HT-29 (cell line): Measurements from ENCODE around the gene KCNMB2. TPM values are rescaled to one million over a fixed set of nuclear protein-coding genes. Genes with fewer than 3 reads are reported as not detected.
A peak's percentile ranks its signal among the peaks of the same experiment; 100 is the strongest.

Experiments
- DNase-seq: peaks from one replicate; pipeline ENCODE4 v3.0.0-alpha.2; 2015; ENCODE audit warnings: low spot score
- total RNA-seq: library from RNA; depleted of rRNA; stranded (reverse); fragments of >200 nt; shearing (Covaris generic); gene quantifications from 2 replicates; pipeline ENCODE4 v1.2.3, GENCODE V29; 2014

Gene KCNMB2
- total RNA-seq, 1 experiment from 2014 or later = not detected

GRCh38 chr3:178859900-178860436, 323.7 kb downstream of the KCNMB2 start:
- peak; percentile 11 for DNase-seq

- DNase-seq = no peak
Observed at GRCh38 chr3:178868681-178869080, 332.4 kb downstream of the KCNMB2 start.

- no peak for DNase-seq
Observed at GRCh38 chr3:178870085-178870484, 333.8 kb downstream of the KCNMB2 start.

GRCh38 chr3:178875157-178875556, 338.9 kb downstream of the KCNMB2 start:
- DNase-seq = no peak

DNA sequence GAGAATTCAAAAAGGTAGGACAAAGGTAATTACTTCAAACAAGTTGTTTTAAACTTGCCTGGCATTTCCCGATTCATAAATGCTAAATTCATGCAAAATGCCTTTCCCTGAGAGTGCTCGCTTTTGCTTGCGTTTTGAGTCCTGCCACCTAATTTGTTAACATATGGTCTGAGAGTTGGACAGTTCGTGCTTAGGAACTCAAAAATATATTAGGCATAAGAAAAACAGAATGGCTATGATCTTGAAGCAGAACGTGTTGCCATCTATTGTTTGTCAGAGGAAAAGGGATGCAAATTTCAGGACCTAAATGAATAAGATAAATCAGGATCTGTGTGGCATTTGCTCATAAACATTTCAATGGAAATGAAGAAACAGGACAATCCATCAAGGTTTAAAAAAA, 339.6 kb downstream of the KCNMB2 start:
- DNase-seq = no peak

GRCh38 chr3:178880274-178880673, 344.0 kb downstream of the KCNMB2 start:
- DNase-seq = no peak
